Measurements from ENCODE around the gene MLH3.

The MLH3 gene

DNA sequence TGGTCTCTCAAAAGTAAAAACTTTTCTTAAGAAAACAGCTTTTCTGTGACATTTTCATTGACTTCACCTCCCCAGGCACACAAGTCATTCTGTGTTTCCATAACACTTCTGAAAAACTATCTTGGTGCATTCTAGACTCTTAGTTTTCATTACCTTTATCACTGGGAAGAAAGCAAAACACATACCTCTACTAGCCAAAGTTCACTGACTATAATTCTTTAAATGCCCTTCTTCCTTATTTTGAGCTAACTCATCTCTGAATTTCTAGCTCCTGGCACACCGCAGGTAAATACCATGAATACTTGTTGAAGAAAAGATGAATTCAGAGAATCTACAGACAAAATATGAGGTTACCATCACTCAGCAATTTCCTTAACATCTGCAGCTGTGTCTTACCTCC is 21.1 kb downstream of the MLH3 start:
- peaks cover 60% of the 10 kb centered on the region for H3K36me3 ChIP-seq (ENCODE audit: insufficient read depth, low read length)
- H3K27ac ChIP-seq (ENCODE audit: low read depth, low read length) = no peak overlapping the region
- WGBS = 0% methylated on average over 1 of the region's 1 CpG
- H3K9ac ChIP-seq (ENCODE audit: low read depth, low read length) = no peak overlapping the region
- no peaks in the 10 kb centered on the region for H3K9me3 ChIP-seq (ENCODE audit: insufficient read depth, low read depth, low read length)
- no peaks in the 10 kb centered on the region for H3K4me1 ChIP-seq (ENCODE audit: insufficient read depth, low read length)
- no peaks in the 10 kb centered on the region for H3K27me3 ChIP-seq (ENCODE audit: insufficient read depth, low read length)
- H3K4me3 ChIP-seq (ENCODE audit: low read length) = no peak overlapping the region

- no peaks in the 10 kb centered on the region for H3K27me3 ChIP-seq (ENCODE audit: insufficient read depth, low read length)
- peaks cover 55% of the 10 kb centered on the region for H3K36me3 ChIP-seq (ENCODE audit: insufficient read depth, low read length)
- H3K27ac ChIP-seq (ENCODE audit: low read depth, low read length) = no peak overlapping the region
- no peak overlapping the region for H3K4me3 ChIP-seq (ENCODE audit: low read length)
- H3K9ac ChIP-seq (ENCODE audit: low read depth, low read length) = no peak overlapping the region
- no peaks in the 10 kb centered on the region for H3K4me1 ChIP-seq (ENCODE audit: insufficient read depth, low read length)
- WGBS = 91% methylated on average over 2 of the region's 2 CpGs
- no peaks in the 10 kb centered on the region for H3K9me3 ChIP-seq (ENCODE audit: insufficient read depth, low read depth, low read length)
Observed at GRCh38 chr14:75025876-75026275, 25.4 kb downstream of the MLH3 start.

- Histone ChIP-seq H3K9ac (ENCODE audit: low read depth, low read length) (no peak overlapping the region), H3K27me3 (ENCODE audit: insufficient read depth, low read length) (no peaks in the 10 kb centered on the region), H3K9me3 (ENCODE audit: insufficient read depth, low read depth, low read length) (no peaks in the 10 kb centered on the region), H3K36me3 (ENCODE audit: insufficient read depth, low read length) (peaks cover 53% of the 10 kb centered on the region), H3K4me1 (ENCODE audit: insufficient read depth, low read length) (no peaks in the 10 kb centered on the region), H3K4me3 (ENCODE audit: low read length) (no peak overlapping the region), H3K27ac (ENCODE audit: low read depth, low read length) (no peak overlapping the region)
- WGBS = 86% methylated on average over 4 of the region's 4 CpGs
Observed at GRCh38 chr14:75025082-75025481, 26.2 kb downstream of the MLH3 start.

DNA sequence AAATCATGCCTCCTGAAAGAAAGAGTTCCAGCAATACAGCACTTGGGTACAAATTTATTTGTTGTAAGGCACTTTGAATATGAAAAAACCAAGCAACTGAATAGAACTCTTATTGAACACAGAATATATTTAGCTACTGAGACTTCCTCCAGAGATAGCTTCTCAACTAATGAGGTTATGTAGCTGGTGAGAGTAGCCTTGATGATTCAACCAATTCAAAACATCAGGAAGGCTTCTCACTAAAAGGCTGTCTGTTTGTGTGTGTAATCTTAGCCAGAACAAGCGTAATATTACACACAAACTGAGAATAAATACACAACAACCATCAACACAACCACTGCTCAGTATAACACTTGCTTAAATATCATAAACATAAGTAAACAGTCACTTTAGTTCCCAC is 28.2 kb downstream of the MLH3 start:
- H3K9ac ChIP-seq (ENCODE audit: low read depth, low read length) = no peak overlapping the region
- H3K27me3 ChIP-seq (ENCODE audit: insufficient read depth, low read length) = no peaks in the 10 kb centered on the region
- 100% methylated on average over 1 of the region's 1 CpG for WGBS
- no peak overlapping the region for H3K27ac ChIP-seq (ENCODE audit: low read depth, low read length)
- H3K4me3 ChIP-seq (ENCODE audit: low read length) = no peak overlapping the region
- H3K36me3 ChIP-seq (ENCODE audit: insufficient read depth, low read length) = peaks cover 59% of the 10 kb centered on the region
- H3K9me3 ChIP-seq (ENCODE audit: insufficient read depth, low read depth, low read length) = no peaks in the 10 kb centered on the region
- H3K4me1 ChIP-seq (ENCODE audit: insufficient read depth, low read length) = no peaks in the 10 kb centered on the region

DNA sequence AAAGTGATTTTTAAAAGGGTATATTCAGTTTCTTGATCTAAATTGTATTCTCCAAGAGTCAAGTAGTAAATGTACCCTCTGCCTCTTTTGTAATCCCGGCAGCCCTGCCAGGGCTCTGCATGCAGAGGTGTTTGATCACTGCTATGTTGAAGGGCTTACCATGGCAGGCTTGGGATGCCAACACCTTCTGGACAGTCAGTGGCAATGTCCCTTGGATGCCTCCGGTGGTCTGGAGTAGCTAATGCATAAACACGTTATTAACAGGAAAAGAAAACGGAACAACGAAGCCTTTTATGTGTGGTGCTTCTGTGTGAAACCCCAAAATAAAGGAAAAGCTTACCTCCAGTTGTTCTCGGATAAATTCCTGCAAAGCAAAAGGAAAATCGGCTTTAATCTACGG is 28.6 kb downstream of the MLH3 start:
- no peak overlapping the region for H3K9ac ChIP-seq (ENCODE audit: low read depth, low read length)
- 77% methylated on average over 8 of the region's 8 CpGs for WGBS
- no peaks in the 10 kb centered on the region for H3K9me3 ChIP-seq (ENCODE audit: insufficient read depth, low read depth, low read length)
- peaks cover 61% of the 10 kb centered on the region for H3K36me3 ChIP-seq (ENCODE audit: insufficient read depth, low read length)
- no peaks in the 10 kb centered on the region for H3K4me1 ChIP-seq (ENCODE audit: insufficient read depth, low read length)
- no peak overlapping the region for H3K27ac ChIP-seq (ENCODE audit: low read depth, low read length)
- H3K27me3 ChIP-seq (ENCODE audit: insufficient read depth, low read length) = no peaks in the 10 kb centered on the region
- H3K4me3 ChIP-seq (ENCODE audit: low read length) = no peak overlapping the region

DNA sequence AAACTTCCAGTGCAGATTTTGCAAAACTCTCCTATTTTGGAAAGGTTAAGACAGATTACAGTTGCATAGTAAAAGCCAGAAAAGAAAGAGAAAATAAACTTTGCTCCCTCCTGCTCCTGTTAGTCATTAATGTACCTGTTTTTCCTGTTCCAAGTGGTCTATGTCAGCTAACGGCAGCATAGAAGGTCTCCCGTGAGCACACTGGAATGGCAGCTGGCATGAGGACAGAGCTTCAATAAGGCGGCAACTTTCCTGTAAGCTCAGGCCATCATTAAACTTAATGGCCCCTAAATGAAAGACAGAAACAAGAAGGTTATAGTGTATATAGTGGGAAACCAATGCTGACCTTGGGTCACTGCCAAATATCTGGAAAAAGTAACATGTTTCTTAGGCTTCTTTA is 32.6 kb downstream of the MLH3 start:
- H3K4me1 ChIP-seq (ENCODE audit: insufficient read depth, low read length) = no peaks in the 10 kb centered on the region
- no peaks in the 10 kb centered on the region for H3K27me3 ChIP-seq (ENCODE audit: insufficient read depth, low read length)
- H3K36me3 ChIP-seq (ENCODE audit: insufficient read depth, low read length) = peaks cover 84% of the 10 kb centered on the region
- H3K9ac ChIP-seq (ENCODE audit: low read depth, low read length) = no peak overlapping the region
- 96% methylated on average over 3 of the region's 3 CpGs for WGBS
- H3K27ac ChIP-seq (ENCODE audit: low read depth, low read length) = no peak overlapping the region
- H3K4me3 ChIP-seq (ENCODE audit: low read length) = no peak overlapping the region
- H3K9me3 ChIP-seq (ENCODE audit: insufficient read depth, low read depth, low read length) = no peaks in the 10 kb centered on the region

GRCh38 chr14:75016815-75017214 is 34.5 kb downstream of the MLH3 start:
- 95% methylated on average over 3 of the region's 3 CpGs for WGBS
- H3K36me3 ChIP-seq (ENCODE audit: insufficient read depth, low read length) = peaks cover 80% of the 10 kb centered on the region
- H3K4me1 ChIP-seq (ENCODE audit: insufficient read depth, low read length) = peaks cover 2% of the 10 kb centered on the region; the same call in 1 of the 2 replicates
- H3K4me3 ChIP-seq (ENCODE audit: low read length) = no peak overlapping the region
- H3K9me3 ChIP-seq (ENCODE audit: insufficient read depth, low read depth, low read length) = no peaks in the 10 kb centered on the region
- H3K27me3 ChIP-seq (ENCODE audit: insufficient read depth, low read length) = no peaks in the 10 kb centered on the region
- H3K9ac ChIP-seq (ENCODE audit: low read depth, low read length) = no peak overlapping the region
- no peak overlapping the region for H3K27ac ChIP-seq (ENCODE audit: low read depth, low read length)

DNA sequence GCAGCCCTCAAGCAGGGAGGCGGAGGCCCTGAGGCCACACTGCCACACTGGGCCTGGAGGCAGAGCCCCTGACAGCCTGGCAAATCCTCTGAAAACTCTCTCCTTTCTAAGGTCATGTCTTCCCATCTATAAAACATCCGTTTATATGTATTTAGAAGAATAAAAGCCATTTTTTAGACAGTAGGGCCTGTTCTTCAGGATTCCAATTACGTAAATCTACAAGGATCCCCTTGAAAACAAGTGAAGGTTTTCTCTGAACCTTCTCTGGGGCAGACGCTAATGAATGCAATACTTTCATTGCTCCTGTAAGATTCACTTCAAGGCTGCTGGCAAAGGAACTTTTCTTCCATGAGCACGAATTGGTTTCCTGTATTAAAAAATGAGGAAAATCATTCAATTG is 35.8 kb downstream of the MLH3 start:
- H3K36me3 ChIP-seq (ENCODE audit: insufficient read depth, low read length) = peaks cover 72% of the 10 kb centered on the region
- WGBS = 98% methylated on average over 4 of the region's 5 CpGs
- H3K27ac ChIP-seq (ENCODE audit: low read depth, low read length) = no peak overlapping the region

DNA sequence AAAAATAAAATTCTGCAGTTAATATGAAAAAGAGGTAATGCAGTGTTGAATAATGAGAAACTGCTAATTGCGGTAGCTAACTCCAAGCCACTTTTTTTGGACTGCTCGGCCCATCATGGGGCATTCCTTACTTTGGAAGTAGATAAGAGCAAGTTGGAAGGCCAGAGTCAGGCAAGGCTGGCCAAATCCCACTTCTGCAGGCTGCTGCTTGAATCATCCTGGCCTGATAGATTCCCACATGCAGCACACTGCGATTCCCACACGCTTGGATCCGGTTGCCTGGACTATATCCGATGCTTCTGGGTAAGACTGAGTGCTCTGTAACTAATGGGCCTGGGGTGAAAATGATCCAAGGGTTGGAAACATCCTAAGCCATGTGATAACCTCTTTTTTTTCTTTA is 38.0 kb downstream of the MLH3 start:
- no peaks in the 10 kb centered on the region for H3K9me3 ChIP-seq (ENCODE audit: insufficient read depth, low read depth, low read length)
- H3K4me3 ChIP-seq (ENCODE audit: low read length) = no peak overlapping the region
- no peak overlapping the region for H3K27ac ChIP-seq (ENCODE audit: low read depth, low read length)
- WGBS = 94% methylated on average over 6 of the region's 6 CpGs
- no peak overlapping the region for H3K9ac ChIP-seq (ENCODE audit: low read depth, low read length)
- peaks cover 4% of the 10 kb centered on the region; the same call in 1 of the 2 replicates for H3K4me1 ChIP-seq (ENCODE audit: insufficient read depth, low read length)
- H3K27me3 ChIP-seq (ENCODE audit: insufficient read depth, low read length) = no peaks in the 10 kb centered on the region
- peaks cover 78% of the 10 kb centered on the region for H3K36me3 ChIP-seq (ENCODE audit: insufficient read depth, low read length)

More for the DNA sequence above, 35.8 kb downstream of the MLH3 start:
- H3K9ac ChIP-seq (ENCODE audit: low read depth, low read length) = no peak overlapping the region
- H3K4me3 ChIP-seq (ENCODE audit: low read length) = no peak overlapping the region
- peaks cover 4% of the 10 kb centered on the region; the same call in 1 of the 2 replicates for H3K4me1 ChIP-seq (ENCODE audit: insufficient read depth, low read length)
- no peaks in the 10 kb centered on the region for H3K9me3 ChIP-seq (ENCODE audit: insufficient read depth, low read depth, low read length)
- no peaks in the 10 kb centered on the region for H3K27me3 ChIP-seq (ENCODE audit: insufficient read depth, low read length)

DNA sequence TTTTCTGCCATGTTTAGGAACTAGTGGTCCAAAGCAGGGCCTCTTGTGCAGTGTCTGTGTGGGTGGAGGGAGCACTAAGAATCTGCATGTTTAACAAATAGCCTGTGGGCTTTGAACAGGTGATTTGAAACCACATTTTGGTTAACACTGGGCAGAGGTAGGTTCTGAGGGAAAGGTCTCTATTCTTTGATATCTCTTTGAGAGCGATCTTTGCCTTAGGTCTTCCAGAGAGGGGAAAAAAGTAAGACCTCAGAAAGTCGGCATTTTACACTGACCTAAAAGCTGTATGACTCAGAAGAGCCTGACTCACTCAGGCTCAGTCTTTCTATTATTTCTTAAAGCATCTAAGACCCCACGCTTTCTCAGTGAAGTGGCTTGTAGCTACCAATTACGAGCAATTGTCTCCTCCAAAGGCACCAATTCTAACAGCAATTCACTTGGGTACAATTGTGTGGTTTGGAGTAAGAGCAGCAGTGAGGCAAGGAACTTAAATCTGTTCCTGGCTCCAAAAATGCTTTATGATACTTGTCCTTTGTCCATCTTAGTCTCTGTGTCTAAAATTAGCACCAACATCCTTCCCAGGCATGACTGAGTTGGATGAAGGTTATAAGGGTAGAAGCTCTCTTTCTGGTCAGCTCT is 39.8 kb downstream of the MLH3 start:
- Histone ChIP-seq H3K9me3 (ENCODE audit: insufficient read depth, low read depth, low read length) (no peaks in the 10 kb centered on the region), H3K27ac (ENCODE audit: low read depth, low read length) (no peak overlapping the region), H3K36me3 (ENCODE audit: insufficient read depth, low read length) (peaks cover 83% of the 10 kb centered on the region), H3K4me3 (ENCODE audit: low read length) (no peak overlapping the region), H3K9ac (ENCODE audit: low read depth, low read length) (no peak overlapping the region), H3K4me1 (ENCODE audit: insufficient read depth, low read length) (peaks cover 4% of the 10 kb centered on the region; the same call in 1 of the 2 replicates), H3K27me3 (ENCODE audit: insufficient read depth, low read length) (no peaks in the 10 kb centered on the region)
- 88% methylated on average over 4 of the region's 4 CpGs for WGBS

DNA sequence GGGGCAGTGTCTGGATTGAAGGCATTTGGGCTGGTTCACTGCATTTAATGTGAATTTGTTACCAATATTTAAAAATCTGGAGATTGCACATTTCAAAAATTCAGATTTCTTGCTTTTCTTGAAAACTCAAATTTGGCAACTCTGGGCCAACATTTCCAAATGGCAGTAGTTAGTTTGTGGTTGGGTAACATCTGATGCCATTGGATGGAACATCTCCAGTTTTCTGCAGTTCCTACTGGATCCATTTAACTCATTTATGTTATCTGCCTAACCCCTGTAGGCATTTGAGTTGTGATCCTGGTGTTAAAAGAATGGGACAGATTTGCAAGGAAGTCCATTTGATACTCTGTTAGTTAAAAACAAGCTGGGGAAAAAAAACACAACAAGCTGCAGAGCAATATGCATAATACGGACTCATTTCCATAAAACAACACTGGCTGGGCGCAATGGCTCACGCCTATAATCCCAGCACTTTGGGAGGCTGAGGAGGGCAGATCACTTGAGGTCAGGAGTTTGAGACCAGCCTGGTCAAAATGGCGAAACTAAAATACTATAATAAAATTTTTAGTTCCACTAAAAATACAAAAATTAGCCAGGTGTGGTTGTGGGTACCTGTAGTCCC is 40.7 kb downstream of the MLH3 start:
- peaks cover 83% of the 10 kb centered on the region for H3K36me3 ChIP-seq (ENCODE audit: insufficient read depth, low read length)
- H3K27ac ChIP-seq (ENCODE audit: low read depth, low read length) = no peak overlapping the region
- H3K4me1 ChIP-seq (ENCODE audit: insufficient read depth, low read length) = peaks cover 4% of the 10 kb centered on the region; the same call in 1 of the 2 replicates
- H3K27me3 ChIP-seq (ENCODE audit: insufficient read depth, low read length) = no peaks in the 10 kb centered on the region
- 93% methylated on average over 3 of the region's 4 CpGs for WGBS
- no peaks in the 10 kb centered on the region for H3K9me3 ChIP-seq (ENCODE audit: insufficient read depth, low read depth, low read length)
- no peak overlapping the region for H3K9ac ChIP-seq (ENCODE audit: low read depth, low read length)
- H3K4me3 ChIP-seq (ENCODE audit: low read length) = no peak overlapping the region

Data from HUES64 (cell line).